NCI-H446 treated with DMSO at 0.1 percent for 48 hours (cell line): Measurements from ENCODE around the gene FNBP1.
"Not testable (repeated sequence)": the region's sequence is repeated elsewhere in the genome, so short reads cannot be mapped to it uniquely, and the experiment has no call there.

ENCODE experiments used
- DNase-seq: peaks from one replicate; lab custom pipeline; 2025; lab: John Stamatoyannopoulos, UW

Gene FNBP1

DNA sequence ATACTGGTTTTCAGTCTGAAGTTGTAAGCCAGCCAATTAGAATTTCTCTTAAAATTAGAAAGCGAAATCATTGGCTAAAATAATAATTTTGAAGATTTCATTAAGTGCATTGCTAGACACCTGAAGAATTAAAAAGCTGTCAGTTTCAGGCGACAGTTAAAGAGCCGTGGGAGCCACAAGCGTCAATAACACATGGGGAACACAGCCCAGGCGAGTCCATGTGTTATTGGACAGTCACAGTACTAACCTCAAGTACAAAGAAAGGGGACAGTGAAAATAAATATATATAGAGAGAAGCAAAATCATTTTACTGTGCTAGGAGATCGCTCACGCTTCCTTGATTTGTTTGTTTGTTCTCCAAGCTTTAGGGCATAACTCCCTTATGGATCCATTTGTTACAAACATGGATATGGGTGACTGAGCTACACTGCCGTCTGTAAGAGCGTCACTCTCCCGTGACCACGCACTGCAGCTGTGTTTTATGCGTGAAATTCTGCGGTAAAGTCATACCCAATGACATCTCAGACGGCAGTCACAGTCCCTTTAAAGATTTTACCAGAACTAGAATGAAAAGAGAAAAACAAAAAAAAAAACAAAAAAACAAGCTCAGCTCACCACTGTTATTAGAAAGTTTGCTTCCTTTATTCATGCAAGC, 124.6 kb downstream of the FNBP1 start:
- no peak for DNase-seq

DNA sequence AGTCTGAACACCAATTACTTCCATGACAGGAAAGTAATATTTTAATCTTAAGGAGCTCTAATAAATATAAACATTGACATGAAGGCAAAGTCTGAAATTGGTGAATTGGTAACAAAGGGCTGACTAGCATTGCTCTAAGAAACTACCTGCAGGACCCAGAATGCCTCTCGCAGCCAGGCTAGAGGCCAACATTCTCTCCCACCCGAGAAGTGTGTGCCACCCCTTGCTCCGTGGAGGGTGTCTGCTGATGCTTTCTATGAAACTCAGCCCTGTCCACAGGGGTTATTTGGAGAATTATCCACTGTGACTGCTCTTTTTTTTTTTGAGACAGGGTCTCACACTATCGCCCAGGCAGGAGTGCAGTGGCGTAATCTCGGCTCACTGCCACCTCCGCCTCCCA, 126.3 kb downstream of the FNBP1 start:
- no peak for DNase-seq

DNA sequence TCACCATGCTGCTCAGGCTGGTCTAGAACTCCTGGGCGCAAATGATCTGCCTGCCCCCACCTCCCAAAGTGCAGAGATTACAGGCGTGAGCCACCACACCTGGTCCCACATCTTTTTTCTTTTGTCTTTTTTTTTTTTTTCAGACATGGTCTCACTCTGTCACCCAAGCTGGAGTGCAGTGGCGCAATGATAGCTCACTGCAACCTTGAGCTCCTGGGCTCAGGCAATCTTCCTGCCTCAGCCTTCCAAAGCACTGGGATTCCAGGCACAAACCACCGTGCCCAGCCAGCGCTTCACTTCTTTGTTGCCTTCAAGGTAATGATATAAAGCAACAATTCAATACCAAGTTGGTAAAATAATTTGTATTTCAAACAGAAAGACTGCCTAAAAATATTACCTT, 128.9 kb downstream of the FNBP1 start:
- DNase-seq, result no peak

DNA sequence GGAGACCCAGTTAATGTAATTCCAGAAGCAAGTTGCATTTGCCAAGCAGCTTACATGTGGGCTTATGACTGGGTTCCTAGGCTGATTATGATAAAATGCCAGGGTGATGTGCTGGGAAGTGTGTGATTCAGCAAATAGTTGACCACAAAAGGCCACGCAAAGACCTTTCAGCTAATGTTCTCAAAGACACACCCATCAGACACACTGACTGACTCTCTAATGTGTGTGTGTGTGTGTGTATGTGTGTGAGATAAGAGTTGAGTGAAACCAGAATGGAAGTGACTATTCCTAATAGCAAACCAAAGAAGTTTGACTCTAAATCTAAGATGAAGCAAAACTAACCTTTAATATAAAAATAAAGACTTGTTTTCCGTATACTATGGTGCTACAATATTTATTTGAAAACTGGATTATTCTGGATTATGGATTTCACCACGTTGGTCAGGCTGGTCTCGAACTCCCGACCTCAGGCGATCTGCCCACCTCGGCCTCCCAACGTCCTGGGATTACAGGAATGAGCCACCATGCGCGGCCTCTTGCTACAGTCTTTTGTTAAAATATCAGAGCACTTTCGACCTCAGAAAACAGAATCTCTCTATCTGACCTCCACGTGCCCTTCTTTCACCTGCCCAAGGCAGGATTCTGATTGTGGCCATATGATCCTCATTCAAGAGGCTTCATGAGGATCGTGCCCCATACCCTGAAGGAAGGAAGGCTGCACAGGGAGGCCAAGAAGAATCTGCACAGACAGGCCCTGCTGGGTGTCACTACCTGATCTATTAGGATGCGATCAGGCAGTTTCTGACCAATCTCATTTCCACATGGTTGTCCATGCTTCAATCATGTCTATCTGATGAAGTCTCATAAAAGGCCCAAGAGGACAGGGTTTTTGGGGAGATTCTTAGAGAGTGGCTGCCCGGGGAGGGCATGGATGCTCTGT, 132.1 kb downstream of the FNBP1 start:
- no peak for DNase-seq

DNA sequence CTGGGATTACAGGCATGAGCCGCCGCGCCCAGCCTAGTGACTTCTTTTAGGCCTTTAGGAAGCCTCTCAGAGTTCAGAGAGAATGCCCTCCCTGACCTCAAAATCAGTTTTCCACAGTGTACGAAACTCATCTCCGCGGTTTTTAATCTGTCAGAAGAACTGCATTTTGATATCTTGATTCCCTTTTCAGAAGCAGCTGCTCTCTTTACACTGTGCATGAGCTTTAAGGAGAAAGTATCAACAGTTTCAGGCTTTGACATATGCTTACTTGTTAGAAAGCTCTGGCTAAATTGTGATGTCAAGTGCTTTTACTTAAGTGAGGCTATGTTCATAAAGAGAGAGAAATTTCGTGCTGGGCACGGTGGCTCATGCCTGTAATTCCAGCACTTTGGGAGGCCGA, 133.1 kb downstream of the FNBP1 start:
- no peak for DNase-seq

DNA sequence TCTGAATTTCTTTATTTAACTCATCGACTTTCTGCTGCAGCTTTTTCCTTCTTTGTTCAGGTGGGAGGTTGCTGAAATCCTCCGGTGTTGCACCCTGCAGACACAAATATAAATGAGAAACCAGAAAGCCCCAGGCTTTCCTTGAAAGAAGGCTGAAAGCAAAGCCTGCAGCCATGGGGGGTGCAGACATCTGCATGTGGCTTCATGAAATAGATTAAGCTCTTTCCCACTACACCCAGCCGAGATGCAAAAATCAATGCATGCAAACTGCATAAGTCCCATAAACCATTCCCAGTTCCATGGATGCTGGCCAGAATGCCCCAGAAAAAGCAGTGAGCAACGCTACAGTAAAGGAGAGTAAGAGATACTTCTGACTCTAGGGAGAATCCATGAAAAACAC, 134.1 kb downstream of the FNBP1 start:
- DNase-seq, result no peak

DNA sequence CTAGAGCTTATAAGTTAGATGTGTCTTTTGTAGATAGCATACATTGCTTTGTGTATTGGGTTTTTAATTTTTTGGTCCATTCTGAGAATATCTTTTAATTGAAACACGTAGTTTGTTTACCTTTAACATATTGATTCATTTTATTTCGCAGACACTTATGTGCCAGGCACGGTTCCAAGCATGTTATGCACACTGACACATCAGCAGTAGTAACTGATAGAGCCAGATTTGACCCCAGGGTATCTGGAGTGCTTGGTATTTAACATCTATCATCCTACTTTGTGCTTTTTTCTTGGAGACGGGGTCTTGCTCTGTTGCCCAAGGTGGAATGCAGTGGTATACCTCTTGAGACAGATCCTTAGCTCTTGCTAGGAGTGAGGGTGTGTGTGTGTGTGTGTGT, 135.8 kb downstream of the FNBP1 start:
- no peak for DNase-seq

DNA sequence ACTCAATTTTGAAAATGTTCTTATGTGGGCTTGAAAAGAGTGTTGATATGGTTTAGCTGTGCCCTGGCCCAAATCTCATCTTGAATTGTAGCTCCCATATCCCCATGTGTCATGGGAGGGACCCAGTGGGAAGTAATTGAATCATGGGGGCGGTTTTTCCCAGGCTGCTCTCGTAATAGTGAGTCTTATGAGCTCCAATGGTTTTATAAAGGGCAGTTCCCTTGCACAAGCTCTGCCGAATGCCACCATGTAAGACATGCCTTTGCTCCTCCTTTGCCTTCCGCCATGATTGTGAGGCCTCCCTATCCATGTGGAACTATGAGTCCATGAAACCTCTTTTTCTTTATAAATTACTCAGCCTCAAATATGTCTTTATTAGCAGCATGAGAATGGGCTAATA, 136.7 kb downstream of the FNBP1 start:
- no peak for DNase-seq

DNA sequence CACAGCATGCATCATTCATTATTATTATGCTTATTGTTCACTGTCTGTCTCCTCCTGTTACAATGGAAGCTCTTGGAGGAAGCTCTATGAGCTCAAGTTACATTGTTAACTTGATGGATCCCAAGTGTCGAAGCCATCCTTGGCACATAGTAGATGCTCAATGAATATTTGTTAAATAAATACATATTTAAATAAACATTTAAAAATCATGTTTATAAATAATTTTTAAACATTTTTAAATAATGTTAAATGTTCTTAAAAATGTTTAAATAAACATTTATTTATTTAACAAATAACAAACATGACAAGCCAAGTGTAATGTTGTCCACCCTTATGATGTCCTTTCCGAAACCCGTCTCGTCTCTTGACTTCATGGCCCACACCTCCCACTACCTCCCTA, 138.3 kb downstream of the FNBP1 start:
- DNase-seq, result no peak

DNA sequence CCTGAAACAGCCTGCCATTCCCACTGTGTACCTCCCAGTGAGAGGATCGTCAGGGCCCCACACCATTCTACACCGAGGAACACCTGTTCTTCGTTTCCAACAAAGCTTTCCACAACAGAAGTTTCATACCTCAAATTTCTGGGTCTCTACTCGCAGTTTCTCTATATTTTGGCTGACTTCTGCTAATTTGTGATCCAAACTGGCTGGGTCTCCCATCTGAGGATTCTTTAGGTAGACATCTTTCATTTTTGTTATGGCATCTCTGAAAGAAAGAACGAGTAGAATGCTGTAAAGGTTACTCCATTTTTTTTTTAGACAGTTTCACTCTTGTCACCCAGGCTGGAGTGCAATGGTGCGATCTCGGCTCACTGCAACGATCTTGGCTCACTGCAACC, 140.3 kb downstream of the FNBP1 start:
- no peak for DNase-seq

DNA sequence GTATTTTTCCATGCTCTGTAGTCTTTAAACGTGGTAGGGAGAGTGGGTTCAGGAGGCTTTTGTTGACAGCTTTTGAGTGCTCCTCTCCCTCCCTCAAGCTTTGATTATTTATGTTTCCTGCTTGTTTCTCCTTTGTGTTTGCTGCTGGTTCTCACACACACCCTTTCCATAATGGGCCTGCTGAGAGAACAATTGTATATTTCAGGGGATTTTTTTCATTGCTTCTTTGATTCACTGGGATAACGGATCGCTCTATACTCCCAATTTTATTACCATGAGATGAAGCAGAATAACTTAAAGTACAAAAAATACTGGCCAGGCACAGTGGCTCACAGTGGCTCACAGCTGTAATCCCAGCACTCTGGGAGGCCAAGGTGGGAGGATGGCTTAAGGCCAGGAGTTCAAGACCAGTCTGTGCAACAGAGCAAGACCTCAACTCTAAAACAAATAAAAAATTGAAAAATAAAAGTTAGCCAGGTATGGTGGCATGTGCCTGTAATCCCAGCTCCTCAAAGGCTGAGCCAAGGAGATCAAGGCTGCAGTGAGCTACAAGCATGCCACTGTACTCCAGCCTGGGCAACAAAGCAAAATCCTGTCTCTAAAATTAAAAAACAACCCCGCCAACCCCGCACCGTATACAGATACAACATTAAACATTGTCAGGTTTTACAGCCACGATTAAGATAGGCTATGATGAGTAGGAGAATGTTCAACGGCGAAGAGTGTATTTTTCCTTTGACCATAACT, 140.8 kb downstream of the FNBP1 start:
- no peak for DNase-seq

DNA sequence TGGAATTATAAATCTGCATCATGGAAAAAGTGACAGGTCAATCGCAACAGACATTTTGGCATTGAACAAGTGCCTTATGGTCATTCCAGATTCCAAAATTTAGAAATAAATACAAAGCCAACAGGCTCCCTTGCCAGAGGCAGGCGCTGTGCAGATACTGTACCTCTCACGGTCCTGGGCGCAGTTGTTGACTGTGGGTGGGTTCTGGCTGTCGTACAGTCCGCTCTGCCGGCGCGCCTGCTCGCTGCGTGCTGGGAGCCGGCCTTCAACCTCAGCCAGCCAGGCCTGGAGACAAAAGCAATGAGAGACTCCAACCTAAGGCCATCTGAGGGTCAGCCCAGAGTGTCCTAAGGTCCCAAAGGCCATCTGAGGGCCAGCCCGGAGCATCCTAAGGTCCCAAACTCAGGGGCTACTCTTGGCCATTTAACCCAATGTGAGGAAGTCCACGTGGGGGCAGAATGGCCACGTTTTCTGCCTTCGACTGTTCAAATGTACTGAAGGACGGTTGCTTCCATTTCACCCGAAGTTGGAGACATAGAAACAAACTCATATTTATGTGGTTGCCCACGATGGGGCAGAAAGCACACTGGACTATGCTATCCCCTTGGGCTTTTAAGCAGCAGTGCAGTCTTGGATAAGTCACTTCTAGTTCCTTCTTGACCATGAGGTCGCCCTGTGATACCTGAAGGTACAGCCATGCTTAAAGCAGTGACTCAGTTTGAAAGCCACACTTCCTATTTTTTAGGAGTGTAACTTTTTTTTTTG, 142.5 kb downstream of the FNBP1 start:
- no peak for DNase-seq

DNA sequence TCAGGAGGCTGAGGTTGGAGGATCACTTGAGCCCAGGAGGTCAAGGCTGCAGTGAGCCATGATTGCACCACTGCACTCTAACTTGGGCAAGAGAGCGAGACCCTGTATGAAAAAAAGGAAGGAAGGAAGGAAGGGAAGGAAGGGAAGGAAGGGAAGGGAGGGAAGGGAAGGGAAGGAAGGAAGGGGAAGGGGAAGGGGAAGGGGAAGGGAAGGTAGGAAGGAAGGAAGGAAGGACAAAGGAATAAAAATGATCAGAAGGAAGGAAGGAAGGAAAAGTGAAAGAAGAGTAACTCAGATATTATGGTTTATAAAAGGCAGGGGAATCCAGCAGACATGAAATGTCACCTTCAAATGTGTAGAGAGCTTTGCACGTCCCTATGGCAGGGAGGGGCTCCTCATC, 143.4 kb downstream of the FNBP1 start:
- DNase-seq, result no peak

DNA sequence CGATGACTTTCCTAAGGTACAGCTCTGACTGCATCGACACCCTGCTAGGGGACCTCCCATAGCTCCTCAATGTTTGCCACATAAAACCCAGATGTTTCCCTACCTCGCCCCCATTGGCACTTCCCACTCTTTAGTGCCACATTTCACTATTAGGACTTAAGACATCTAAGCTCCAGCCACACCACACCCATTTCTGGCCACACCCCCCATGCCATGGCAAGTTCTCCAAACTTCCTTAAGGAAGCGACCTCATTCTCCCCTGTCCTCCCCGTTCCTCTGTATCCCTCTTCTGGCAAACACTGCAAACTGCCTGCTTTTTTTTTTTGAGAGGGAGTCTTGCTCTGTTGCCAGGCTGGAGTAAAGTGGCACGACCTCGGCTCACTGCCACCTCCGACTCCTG, 144.8 kb downstream of the FNBP1 start:
- DNase-seq, result no peak

DNA sequence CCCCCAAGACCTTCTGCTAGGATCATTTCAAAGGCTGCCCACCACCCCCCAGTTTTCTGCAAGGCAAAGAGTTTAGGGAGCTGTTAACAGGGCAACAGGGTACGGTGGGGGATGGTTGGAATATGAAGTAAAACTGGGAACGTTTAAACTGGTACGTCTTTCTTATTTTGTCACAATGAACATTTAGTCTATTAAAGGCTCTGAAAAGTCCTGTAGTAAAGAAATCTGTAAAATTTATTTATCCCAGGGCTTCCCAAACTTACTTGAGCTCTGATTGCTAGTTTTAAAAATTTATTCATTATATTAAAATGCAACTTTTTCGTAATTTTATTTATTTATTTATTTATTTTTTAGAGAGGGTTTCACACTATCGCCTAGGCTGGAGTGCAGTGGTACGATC, 145.7 kb downstream of the FNBP1 start:
- DNase-seq, result no peak

DNA sequence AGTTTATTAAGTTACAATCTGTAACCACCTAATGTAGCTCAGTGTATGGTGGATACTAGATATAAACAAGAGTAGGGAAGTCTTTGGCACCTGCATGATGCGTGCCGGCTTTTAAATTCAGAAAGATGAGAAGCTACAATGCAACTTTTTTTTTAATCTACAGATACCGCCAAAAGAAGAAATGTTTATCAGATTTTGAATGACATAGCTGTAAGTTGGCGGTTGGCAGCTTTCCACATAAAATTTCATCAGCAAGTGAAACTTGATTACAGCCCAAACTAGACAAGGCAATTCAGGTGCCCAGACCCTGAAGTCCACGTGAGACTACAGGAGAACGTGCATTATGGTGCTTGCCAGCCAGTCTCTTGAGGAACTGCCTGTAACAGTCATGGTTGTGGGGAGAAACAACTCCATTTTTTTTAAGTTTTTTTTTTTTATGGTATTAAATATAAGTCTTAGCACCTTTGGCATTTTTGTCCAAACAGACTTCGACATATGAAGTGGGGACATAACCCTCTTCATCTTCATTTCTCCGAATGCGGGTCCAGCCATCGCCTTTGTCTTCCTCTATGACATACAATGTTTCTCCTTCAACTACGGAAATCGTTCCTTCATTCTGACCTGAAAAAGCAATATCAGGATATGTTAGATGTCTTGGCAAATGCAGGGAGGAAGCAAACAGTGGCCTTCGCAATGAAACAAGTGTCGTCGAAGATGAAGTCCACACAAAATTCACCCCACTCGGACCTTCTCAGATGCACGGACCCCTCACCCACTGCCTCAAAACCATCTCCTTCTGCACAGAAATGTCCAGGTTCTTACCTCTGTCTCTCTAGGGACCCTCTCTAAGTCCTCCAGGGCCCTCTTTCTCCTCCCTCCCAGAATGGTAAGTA, 147.4 kb downstream of the FNBP1 start:
- DNase-seq, result no peak

DNA sequence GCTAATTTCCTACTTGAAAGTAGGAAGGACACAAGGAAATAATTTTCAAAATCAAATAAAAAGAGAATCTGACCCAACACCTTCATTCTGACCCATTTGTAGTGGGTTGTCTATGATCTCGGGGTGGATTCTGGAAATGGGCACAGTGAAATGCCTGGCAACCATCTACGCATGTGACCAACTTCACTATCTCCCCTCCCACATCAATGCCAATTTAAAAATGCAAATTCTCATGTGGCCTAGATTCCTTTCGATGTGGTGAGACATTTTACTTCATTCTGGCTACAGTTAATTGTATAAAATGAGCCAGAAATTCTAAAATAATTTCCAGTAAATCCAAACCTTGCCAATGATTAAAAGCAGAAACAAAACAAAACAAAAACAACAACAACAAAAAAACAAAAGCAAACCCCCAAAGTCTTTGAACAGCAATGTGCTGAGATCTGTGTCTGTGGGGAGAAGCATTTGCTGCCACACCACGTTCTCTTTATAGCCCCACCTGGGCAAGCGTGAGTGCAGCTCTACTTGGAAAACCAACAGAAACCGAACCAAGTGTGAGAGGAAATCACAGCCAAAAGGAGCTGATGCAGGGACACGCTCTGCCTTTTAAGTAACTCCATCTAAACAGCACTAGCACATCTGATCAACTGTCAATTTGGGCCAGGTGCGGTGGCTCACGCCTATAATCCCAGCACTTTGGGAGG, 148.7 kb downstream of the FNBP1 start:
- no peak for DNase-seq

DNA sequence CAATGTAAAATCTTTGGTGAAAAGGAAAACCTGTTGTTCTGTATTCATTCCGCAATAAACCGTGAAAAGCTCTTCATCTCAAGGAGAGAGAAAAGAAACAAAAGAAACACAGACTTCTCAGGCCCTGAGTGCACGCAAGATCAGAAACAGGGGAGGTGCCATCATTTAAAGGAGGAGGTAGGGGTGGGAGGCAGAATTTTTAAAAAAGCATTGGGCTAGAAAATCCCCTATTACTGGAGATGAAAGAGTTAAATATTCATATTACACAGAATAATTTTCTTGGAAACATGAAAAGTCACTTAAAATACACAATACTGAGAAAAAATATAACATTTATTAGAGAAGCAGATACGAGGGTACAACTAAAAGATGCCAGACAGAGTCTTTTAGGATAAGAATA, 151.4 kb downstream of the FNBP1 start:
- no peak for DNase-seq

DNA sequence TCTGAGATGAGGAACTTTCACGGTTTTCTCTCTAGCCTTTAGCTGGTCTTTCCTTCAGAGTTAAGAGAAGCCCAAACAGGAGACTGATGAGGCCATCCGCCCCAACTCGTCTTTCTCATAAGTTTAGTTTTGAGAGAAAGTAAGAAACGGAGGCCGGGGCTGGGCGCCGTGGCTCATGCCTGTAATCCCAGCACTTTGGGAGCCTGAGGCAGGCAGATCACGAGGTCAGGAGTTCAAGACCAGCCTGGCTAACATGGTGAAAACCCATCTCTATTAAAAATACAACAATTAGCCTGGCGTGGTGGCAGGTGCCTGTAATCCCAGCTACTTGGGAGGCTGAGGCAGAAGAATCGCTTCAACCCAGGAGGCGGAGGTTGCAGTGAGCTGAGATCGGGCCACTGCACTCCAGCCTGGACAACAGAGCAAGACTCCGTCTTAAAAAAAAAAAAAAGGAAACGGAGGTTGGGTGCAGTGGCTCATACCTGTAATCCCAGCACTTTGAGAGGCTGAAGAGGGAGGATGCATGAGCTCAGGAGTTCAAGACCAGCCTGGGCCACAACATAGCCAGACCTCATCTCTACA, 152.2 kb downstream of the FNBP1 start:
- DNase-seq, result not testable (repeated sequence)
